ENCODE results near the gene ACO2. TPM values are rescaled to one million over a fixed set of nuclear protein-coding genes. Genes with fewer than 3 reads are reported as not detected.

Gene ACO2
- total RNA-seq, 4 donors from 2014 or later: 164 to 351 (median 255) TPM

GRCh38 chr22:41474872-41475451 lies 6.0 kb downstream of the ACO2 start:
- Histone ChIP-seq H3K27ac (no peak overlapping the region), H3K36me3 (no peaks in the 10 kb centered on the region), H3K27me3 (no peaks in the 10 kb centered on the region), H3K4me1 (peaks cover 9 to 37% (median 21%) of the 10 kb centered on the region in 4 donors), H3K4me3 (no peak overlapping the region), H3K9me3 (no peaks in the 10 kb centered on the region)
- WGBS, 2 donors (ENCODE audit: low coverage in 1 of 2): 87% methylated on average over 4 to 6 of the region's 6 CpGs
- TF ChIP-seq EP300 (IDR thresholded peaks at IDR 0.05; ENCODE audit: low read depth): no peak
- no peak for TF ChIP-seq POLR2AphosphoS5 (IDR thresholded peaks at IDR 0.05)
- TF ChIP-seq POLR2A (IDR thresholded peaks at IDR 0.05): no peak
- no peak for TF ChIP-seq CTCF (IDR thresholded peaks at IDR 0.05)
- no peak for DNase-seq
- in situ Hi-C loops (cut with MboI; ENCODE audit: low pct_ligation_motif_present in 1 of 4, low pct_unique_long_range_greater_than_20kb in 1 of 4, low sequenced_read_pairs in 3 of 4): no loop called here
- intact Hi-C loops (cut with DNase I; ENCODE audit: low total_unique reads): no loop called here

GRCh38 chr22:41478473-41478872 lies 9.6 kb downstream of the ACO2 start:
- H3K9me3 ChIP-seq: no peaks in the 10 kb centered on the region
- 73% methylated on average over 2 of the region's 2 CpGs; no CpG with 5 or more reads in 1 of the 2 donors for WGBS, 2 donors (ENCODE audit: low coverage in 1 of 2)
- no peaks in the 10 kb centered on the region for H3K36me3 ChIP-seq
- no peak overlapping the region for H3K4me3 ChIP-seq
- no peak for DNase-seq
- H3K27me3 ChIP-seq: no peaks in the 10 kb centered on the region
- H3K4me1 ChIP-seq: peaks cover 16 to 45% (median 36%) of the 10 kb centered on the region in 4 donors
- in situ Hi-C loops (cut with MboI; ENCODE audit: low pct_ligation_motif_present in 1 of 4, low pct_unique_long_range_greater_than_20kb in 1 of 4, low sequenced_read_pairs in 3 of 4): no loop called here
- no peak for TF ChIP-seq EP300 (IDR thresholded peaks at IDR 0.05; ENCODE audit: low read depth)
- TF ChIP-seq POLR2A (IDR thresholded peaks at IDR 0.05): no peak
- no peak for TF ChIP-seq POLR2AphosphoS5 (IDR thresholded peaks at IDR 0.05)
- no peak for TF ChIP-seq CTCF (IDR thresholded peaks at IDR 0.05)
- peak overlapping the region in 2 of 4 donors; percentile 36 to 70 for H3K27ac ChIP-seq
- intact Hi-C loops (cut with DNase I; ENCODE audit: low total_unique reads): no loop called here

- TF ChIP-seq CTCF (IDR thresholded peaks at IDR 0.05): no peak
- no peak for TF ChIP-seq EP300 (IDR thresholded peaks at IDR 0.05; ENCODE audit: low read depth)
- no peak for TF ChIP-seq POLR2A (IDR thresholded peaks at IDR 0.05)
- TF ChIP-seq POLR2AphosphoS5 (IDR thresholded peaks at IDR 0.05): no peak
- H3K9me3 ChIP-seq: no peaks in the 10 kb centered on the region
- intact Hi-C loops (cut with DNase I; ENCODE audit: low total_unique reads): no loop called here
- H3K4me1 ChIP-seq: peaks cover 16 to 51% (median 38%) of the 10 kb centered on the region in 4 donors
- no peaks in the 10 kb centered on the region for H3K36me3 ChIP-seq
- no peak overlapping the region for H3K4me3 ChIP-seq
- DNase-seq: no peak
- WGBS, 2 donors (ENCODE audit: low coverage in 1 of 2): 70 to 84% methylated on average over 6 to 7 of the region's 7 CpGs
- H3K27ac ChIP-seq: peak overlapping the region; percentile 69 to 77 (median 72)
- no peaks in the 10 kb centered on the region for H3K27me3 ChIP-seq
- in situ Hi-C loops (cut with MboI; ENCODE audit: low pct_ligation_motif_present in 1 of 4, low pct_unique_long_range_greater_than_20kb in 1 of 4, low sequenced_read_pairs in 3 of 4): no loop called here
Measured at GRCh38 chr22:41478891-41479521, 10.1 kb downstream of the ACO2 start.

- no peaks in the 10 kb centered on the region for H3K36me3 ChIP-seq
- intact Hi-C loops (cut with DNase I; ENCODE audit: low total_unique reads) (no loop called here), in situ Hi-C loops (cut with MboI; ENCODE audit: low pct_ligation_motif_present in 1 of 4, low pct_unique_long_range_greater_than_20kb in 1 of 4, low sequenced_read_pairs in 3 of 4) (no loop called here)
- WGBS, 2 donors (ENCODE audit: low coverage in 1 of 2): 40 to 76% methylated on average over 1 to 6 of the region's 6 CpGs
- H3K27me3 ChIP-seq: no peaks in the 10 kb centered on the region
- no peaks in the 10 kb centered on the region for H3K9me3 ChIP-seq
- peak overlapping the region; percentile 69 to 77 (median 72) for H3K27ac ChIP-seq
- H3K4me1 ChIP-seq: peaks cover 16 to 59% (median 41%) of the 10 kb centered on the region in 4 donors
- no peak for TF ChIP-seq POLR2AphosphoS5 (IDR thresholded peaks at IDR 0.05)
- no peak for TF ChIP-seq POLR2A (IDR thresholded peaks at IDR 0.05)
- TF ChIP-seq CTCF (IDR thresholded peaks at IDR 0.05): no peak
- TF ChIP-seq EP300 (IDR thresholded peaks at IDR 0.05; ENCODE audit: low read depth): no peak
- H3K4me3 ChIP-seq: no peak overlapping the region
- DNase-seq: no peak
Measured at GRCh38 chr22:41479671-41480396, 10.9 kb downstream of the ACO2 start.
